H1 (cell line): ENCODE results near the gene SULT2B1. TPM values are rescaled to one million over a fixed set of nuclear protein-coding genes. Genes with fewer than 3 reads are reported as not detected.

Experiments
- CHD7 ChIP-seq: fragments of 300-600 bp; sonication (generic); IDR thresholded peaks from 2 replicates; pipeline ENCODE4 v1.7.1; 2012; ENCODE audit warnings: low read length, moderate library complexity, mild to moderate bottlenecking, inconsistent platforms; ENCODE audit not compliant: insufficient replicate concordance
- TBP ChIP-seq: IDR thresholded peaks from 2 replicates; pipeline ENCODE4 v1.6.1; 2011; ENCODE audit warnings: low read depth, low read length, improper control_type of control experiment
- polyA plus RNA-seq, 7 experiments: library from polyadenylated mRNA; depleted of rRNA in 3 of 7; stranded (reverse) in 5 of 7; unstranded in 2 of 7; fragments of >200 nt in 5 of 7; fragments of 200-250 nt in 2 of 7; gene quantifications; 1 replicate in 5 of 7; 2 replicates in 1 of 7; 4 replicates in 1 of 7; pipeline versions ENCODE4 v1.2.1 to v1.2.3, GENCODE V29; 2011 to 2013; ENCODE audit warnings: missing spikeins in 2 of 7, mixed read lengths in 2 of 7
- total RNA-seq: library from RNA; stranded (reverse); fragmentation: NEBNext Ultra II Directional; extraction: Animal tissue kit (Norgen Biotek cat#: 25700); gene quantifications from 2 replicates; pipeline ENCODE4 v1.2.1, GENCODE V29; 2021

The SULT2B1 gene
- total and polyA plus RNA-seq, 2 of the 8 experiments (the other 6 are each of a cell fraction or from before 2014, with no cell fraction given) = 1.5 to 2.6 TPM

- TF ChIP-seq TBP = no peak
- no peak for TF ChIP-seq CHD7
Observed at GRCh38 chr19:48587387-48587786, 35.4 kb downstream of the SULT2B1 start (continued).
